ENCODE measurements around the gene SPEF2.

The SPEF2 gene

GRCh38 chr5:35794684-35795375 lies 177.2 kb downstream of the SPEF2 start:
- Histone ChIP-seq H3K9ac (ENCODE audit: low read depth, low read length) (no peak overlapping the region), H3K36me3 (ENCODE audit: insufficient read depth, low read length) (no peaks in the 10 kb centered on the region), H3K9me3 (ENCODE audit: control insufficient read depth, insufficient read depth, low read length) (no peaks in the 10 kb centered on the region), H3K4me1 (ENCODE audit: insufficient read depth, low read length) (peaks cover 14% of the 10 kb centered on the region)

GRCh38 chr5:35799181-35799580 lies 181.5 kb downstream of the SPEF2 start:
- Histone ChIP-seq H3K9ac (ENCODE audit: low read depth, low read length) (no peak overlapping the region), H3K9me3 (ENCODE audit: control insufficient read depth, insufficient read depth, low read length) (no peaks in the 10 kb centered on the region), H3K4me1 (ENCODE audit: insufficient read depth, low read length) (peaks cover 13% of the 10 kb centered on the region), H3K36me3 (ENCODE audit: insufficient read depth, low read length) (no peaks in the 10 kb centered on the region)

DNA sequence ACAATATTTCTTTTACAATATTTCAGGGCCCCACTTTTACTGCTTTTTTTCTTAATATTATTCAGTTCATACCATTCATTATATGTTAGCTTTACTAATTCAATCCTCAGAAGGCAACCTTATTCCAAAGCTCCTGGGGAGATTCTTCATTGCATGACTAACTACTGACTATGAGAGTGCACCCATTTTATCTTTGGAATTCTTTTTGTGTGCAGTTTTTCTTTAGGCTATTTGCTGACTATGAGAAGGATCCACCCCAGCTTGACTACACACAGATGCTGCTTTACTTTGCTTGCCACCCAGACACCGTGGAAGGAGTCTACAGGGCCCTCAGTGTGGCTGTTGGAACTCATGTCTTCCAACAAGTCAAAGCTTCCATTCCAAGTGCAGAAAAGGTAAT lies 182.1 kb downstream of the SPEF2 start:
- Histone ChIP-seq H3K4me1 (ENCODE audit: insufficient read depth, low read length) (peaks cover 8% of the 10 kb centered on the region; the same call in 1 of the 2 replicates), H3K36me3 (ENCODE audit: insufficient read depth, low read length) (no peaks in the 10 kb centered on the region), H3K9me3 (ENCODE audit: control insufficient read depth, insufficient read depth, low read length) (no peaks in the 10 kb centered on the region), H3K9ac (ENCODE audit: low read depth, low read length) (no peak overlapping the region)

- H3K9ac ChIP-seq (ENCODE audit: low read depth, low read length): no peak overlapping the region
- no peaks in the 10 kb centered on the region for H3K4me1 ChIP-seq (ENCODE audit: insufficient read depth, low read length)
- H3K9me3 ChIP-seq (ENCODE audit: control insufficient read depth, insufficient read depth, low read length): no peaks in the 10 kb centered on the region
- no peaks in the 10 kb centered on the region for H3K36me3 ChIP-seq (ENCODE audit: insufficient read depth, low read length)
Measured at GRCh38 chr5:35803191-35803651, 185.6 kb downstream of the SPEF2 start.

DNA sequence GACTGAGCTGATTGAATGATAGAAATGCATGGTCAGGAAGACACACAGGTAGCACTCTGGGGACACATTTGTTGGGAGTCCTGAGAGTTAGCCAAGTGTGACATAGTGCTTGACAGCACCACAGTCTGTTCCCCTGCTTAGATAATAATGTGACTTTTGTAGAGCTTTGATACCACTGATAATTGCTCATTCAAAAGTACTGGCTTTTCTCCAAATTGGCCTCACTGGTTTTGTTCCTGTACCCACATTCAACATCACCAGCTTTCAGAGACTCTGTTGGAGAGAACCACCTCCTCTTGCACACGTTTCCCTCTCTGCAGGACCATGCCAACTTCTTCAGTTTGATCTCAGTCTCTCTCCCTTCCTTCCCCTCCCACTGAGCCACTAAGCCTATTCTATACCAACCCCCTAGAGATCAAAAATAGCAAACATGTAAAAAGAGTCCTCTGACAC lies 186.6 kb downstream of the SPEF2 start:
- Histone ChIP-seq H3K4me1 (ENCODE audit: insufficient read depth, low read length) (no peaks in the 10 kb centered on the region), H3K36me3 (ENCODE audit: insufficient read depth, low read length) (no peaks in the 10 kb centered on the region), H3K9ac (ENCODE audit: low read depth, low read length) (no peak overlapping the region), H3K9me3 (ENCODE audit: control insufficient read depth, insufficient read depth, low read length) (no peaks in the 10 kb centered on the region)

- no peak overlapping the region for H3K9ac ChIP-seq (ENCODE audit: low read depth, low read length)
- no peaks in the 10 kb centered on the region for H3K9me3 ChIP-seq (ENCODE audit: control insufficient read depth, insufficient read depth, low read length)
- H3K4me1 ChIP-seq (ENCODE audit: insufficient read depth, low read length): no peaks in the 10 kb centered on the region
- no peaks in the 10 kb centered on the region for H3K36me3 ChIP-seq (ENCODE audit: insufficient read depth, low read length)
Measured at GRCh38 chr5:35804841-35805240, 187.2 kb downstream of the SPEF2 start.

- Histone ChIP-seq H3K9me3 (ENCODE audit: control insufficient read depth, insufficient read depth, low read length) (no peaks in the 10 kb centered on the region), H3K36me3 (ENCODE audit: insufficient read depth, low read length) (no peaks in the 10 kb centered on the region)
Measured at GRCh38 chr5:35810601-35811000, 192.9 kb downstream of the SPEF2 start.

GRCh38 chr5:35811108-35811741 lies 193.6 kb downstream of the SPEF2 start:
- H3K9me3 ChIP-seq (ENCODE audit: control insufficient read depth, insufficient read depth, low read length): no peaks in the 10 kb centered on the region
- H3K4me1 ChIP-seq (ENCODE audit: insufficient read depth, low read length): no peaks in the 10 kb centered on the region
- H3K9ac ChIP-seq (ENCODE audit: low read depth, low read length): no peak overlapping the region
- H3K36me3 ChIP-seq (ENCODE audit: insufficient read depth, low read length): no peaks in the 10 kb centered on the region

More at GRCh38 chr5:35810601-35811000, 192.9 kb downstream of the SPEF2 start:
- Histone ChIP-seq H3K9ac (ENCODE audit: low read depth, low read length) (no peak overlapping the region), H3K4me1 (ENCODE audit: insufficient read depth, low read length) (no peaks in the 10 kb centered on the region)

DNA sequence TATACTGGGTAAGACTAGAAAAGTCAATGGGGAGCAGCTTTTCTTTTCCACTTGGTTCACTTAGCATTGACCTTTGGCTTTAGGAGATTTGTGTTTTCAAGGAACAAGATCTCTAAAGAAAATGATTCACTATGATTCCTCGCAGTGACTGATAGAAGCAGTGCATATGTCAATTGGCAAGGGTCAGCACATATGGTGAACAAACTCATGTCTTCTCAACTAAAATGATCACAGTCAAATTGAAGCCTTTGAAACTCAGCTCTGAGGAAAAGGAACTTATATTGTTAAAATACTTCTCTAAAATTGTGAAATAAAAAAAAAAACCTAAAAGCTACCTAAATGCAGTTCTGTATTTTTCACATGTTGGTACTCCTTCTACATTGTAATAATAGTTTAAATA lies 195.9 kb downstream of the SPEF2 start:
- Histone ChIP-seq H3K4me1 (ENCODE audit: insufficient read depth, low read length) (no peaks in the 10 kb centered on the region), H3K9ac (ENCODE audit: low read depth, low read length) (no peak overlapping the region), H3K9me3 (ENCODE audit: control insufficient read depth, insufficient read depth, low read length) (no peaks in the 10 kb centered on the region), H3K36me3 (ENCODE audit: insufficient read depth, low read length) (no peaks in the 10 kb centered on the region)

GRCh38 chr5:35815089-35815936 lies 197.7 kb downstream of the SPEF2 start:
- no peaks in the 10 kb centered on the region for H3K4me1 ChIP-seq (ENCODE audit: insufficient read depth, low read length)
- no peak overlapping the region for H3K9ac ChIP-seq (ENCODE audit: low read depth, low read length)
- no peaks in the 10 kb centered on the region for H3K36me3 ChIP-seq (ENCODE audit: insufficient read depth, low read length)
- no peaks in the 10 kb centered on the region for H3K9me3 ChIP-seq (ENCODE audit: control insufficient read depth, insufficient read depth, low read length)

DNA sequence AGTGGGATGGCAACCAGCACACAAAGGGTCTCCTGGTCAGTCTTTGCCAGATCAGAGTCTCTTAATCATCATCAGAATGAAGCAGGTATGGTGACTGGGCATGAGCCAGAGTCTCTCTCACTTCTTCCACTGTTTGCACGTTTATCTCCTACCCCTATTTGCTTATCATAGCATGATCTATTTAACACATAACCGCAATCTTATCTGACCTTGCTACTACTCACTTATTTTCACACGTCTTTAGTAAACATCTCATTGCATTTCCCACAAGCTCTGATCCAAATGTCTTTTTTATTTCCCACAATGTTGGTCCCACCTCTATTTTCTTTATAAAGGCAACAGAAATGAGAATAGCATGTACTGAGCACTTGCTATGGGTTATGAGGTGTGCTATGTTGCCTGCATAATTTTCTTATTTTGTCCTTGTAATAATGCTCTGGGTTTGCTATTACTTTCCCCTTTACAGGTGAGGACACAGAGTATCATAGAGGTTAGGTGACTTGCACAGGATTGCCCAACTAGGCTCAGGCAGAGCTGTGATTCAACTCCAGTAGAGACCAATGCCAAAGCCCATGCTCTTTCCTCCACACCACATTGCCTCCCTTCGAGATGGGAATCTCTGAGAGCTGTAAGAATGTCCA lies 199.3 kb downstream of the SPEF2 start:
- H3K4me1 ChIP-seq (ENCODE audit: insufficient read depth, low read length): no peaks in the 10 kb centered on the region
- no peak overlapping the region for H3K9ac ChIP-seq (ENCODE audit: low read depth, low read length)
- no peaks in the 10 kb centered on the region for H3K9me3 ChIP-seq (ENCODE audit: control insufficient read depth, insufficient read depth, low read length)
- no peaks in the 10 kb centered on the region for H3K36me3 ChIP-seq (ENCODE audit: insufficient read depth, low read length)

GRCh38 chr5:35819026-35819425 lies 201.4 kb downstream of the SPEF2 start:
- no peaks in the 10 kb centered on the region for H3K4me1 ChIP-seq (ENCODE audit: insufficient read depth, low read length)
- no peak overlapping the region for H3K9ac ChIP-seq (ENCODE audit: low read depth, low read length)
- H3K9me3 ChIP-seq (ENCODE audit: control insufficient read depth, insufficient read depth, low read length): no peaks in the 10 kb centered on the region
- no peaks in the 10 kb centered on the region for H3K36me3 ChIP-seq (ENCODE audit: insufficient read depth, low read length)

DNA sequence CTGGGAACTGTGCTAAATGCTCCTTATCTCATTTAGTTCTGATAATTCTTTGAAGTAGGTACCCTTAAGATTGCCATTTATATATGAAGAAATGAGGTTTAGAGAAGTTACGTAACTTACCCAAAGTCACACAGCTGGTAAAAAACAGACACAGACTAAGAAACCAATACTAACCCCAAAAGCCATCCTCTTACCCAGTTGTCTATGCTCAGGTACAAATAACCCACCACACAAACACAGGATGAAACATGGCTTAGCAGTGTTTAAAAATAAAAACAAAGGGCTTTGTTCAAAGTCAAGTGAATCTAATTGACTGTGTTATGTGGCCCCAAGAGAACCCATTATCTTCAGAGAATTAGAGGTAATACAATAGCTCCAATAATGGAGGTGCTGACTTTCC lies 202.0 kb downstream of the SPEF2 start:
- no peaks in the 10 kb centered on the region for H3K4me1 ChIP-seq (ENCODE audit: insufficient read depth, low read length)
- H3K9me3 ChIP-seq (ENCODE audit: control insufficient read depth, insufficient read depth, low read length): no peaks in the 10 kb centered on the region
- H3K9ac ChIP-seq (ENCODE audit: low read depth, low read length): no peak overlapping the region
- H3K36me3 ChIP-seq (ENCODE audit: insufficient read depth, low read length): no peaks in the 10 kb centered on the region

DNA sequence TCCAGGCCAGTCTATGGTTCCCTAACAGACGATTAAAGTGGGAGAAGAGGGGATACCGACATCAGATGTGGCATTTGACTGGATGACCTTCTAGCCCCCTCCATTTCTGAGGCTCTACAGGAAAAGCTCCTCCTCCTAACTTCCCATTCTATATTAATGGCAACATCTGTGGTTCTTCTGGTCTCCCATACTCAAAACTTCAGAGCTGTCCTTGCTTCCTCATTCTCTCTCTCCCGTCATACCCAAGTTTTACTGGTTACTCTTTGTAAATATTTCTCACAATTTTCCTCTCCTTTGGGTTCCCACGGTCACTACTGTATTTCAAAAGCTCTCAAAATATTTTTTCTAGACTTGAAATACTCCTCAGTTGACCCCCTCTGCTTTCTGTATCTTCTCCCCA lies 203.1 kb downstream of the SPEF2 start:
- no peaks in the 10 kb centered on the region for H3K36me3 ChIP-seq (ENCODE audit: insufficient read depth, low read length)
- H3K9me3 ChIP-seq (ENCODE audit: control insufficient read depth, insufficient read depth, low read length): no peaks in the 10 kb centered on the region
- H3K9ac ChIP-seq (ENCODE audit: low read depth, low read length): no peak overlapping the region
- no peaks in the 10 kb centered on the region for H3K4me1 ChIP-seq (ENCODE audit: insufficient read depth, low read length)

Measured in ES-I3 (cell line).